HEK293 (cell line): ENCODE measurements around the gene BCAS3.

Experiments
- CTCF ChIA-PET: fragments of 350-600 bp; formaldehyde crosslinking; extraction: SDS; loops from one replicate; lab custom pipeline; 2021; ENCODE audit warnings: antibody characterized with exemption; lab: Yijun Ruan, JAX
- POLR2A ChIA-PET: fragments of 300-600 bp; formaldehyde crosslinking; extraction: SDS; loops from one replicate; lab custom pipeline; 2020; ENCODE audit warnings: antibody characterized with exemption, inconsistent platforms; lab: Yijun Ruan, JAX
- H3K27ac ChIP-seq: fragments of 200-500 bp; sonication (Bioruptor generic); 2 replicates; pipeline ENCODE4 v1.5.1; 2014; ENCODE audit warnings: low read depth, low read length, control low read depth, inconsistent platforms; ENCODE audit errors: extremely low read depth
- H3K36me3 ChIP-seq, 2 experiments: fragments of 200-500 bp in 1 of 2; sonication (Bioruptor generic) in 1 of 2; 1 replicate in 1 of 2; 2 replicates in 1 of 2; pipeline ENCODE4 v1.5.1; 2014 to 2017; ENCODE audit warnings: inconsistent platforms in 2 of 2, low read length in 2 of 2; ENCODE audit not compliant: control insufficient read depth in 2 of 2, insufficient read depth in 1 of 2
- H3K4me1 ChIP-seq: fragments of 200-500 bp; sonication (Bioruptor generic); 2 replicates; pipeline ENCODE4 v1.5.1; 2014; ENCODE audit warnings: mild to moderate bottlenecking, low read length, inconsistent platforms; ENCODE audit not compliant: control insufficient read depth, insufficient read depth
- H3K4me3 ChIP-seq: 2 replicates; pipeline ENCODE4 v1.5.1; 2011; ENCODE audit warnings: low read depth, mild to moderate bottlenecking, control low read depth, low read length, moderate library complexity
- H3K9me3 ChIP-seq: fragments of 200-500 bp; sonication (Bioruptor generic); 2 replicates; pipeline ENCODE4 v1.5.1; 2014; ENCODE audit warnings: low read depth, low read length, inconsistent platforms; ENCODE audit not compliant: control insufficient read depth, insufficient read depth
- GLI2 ChIP-seq: fragments of 450-650 bp; formaldehyde crosslinking; IDR thresholded peaks from 2 replicates; pipeline ENCODE4; 2017; ENCODE audit warnings: missing biosample characterization, missing genetic modification characterization, low read depth, borderline replicate concordance
- GLIS1 ChIP-seq: fragments of 450-650 bp; formaldehyde crosslinking; IDR thresholded peaks from 2 replicates; pipeline ENCODE4 v1.5.1; 2016; ENCODE audit warnings: missing biosample characterization, missing genetic modification characterization
- GLIS2 ChIP-seq: fragments of 450-650 bp; formaldehyde crosslinking; IDR thresholded peaks from 2 replicates; pipeline ENCODE4 v1.5.1; 2016; ENCODE audit warnings: missing biosample characterization, missing genetic modification characterization
- HOXA7 ChIP-seq: sonication (generic); formaldehyde crosslinking; IDR thresholded peaks from 2 replicates; pipeline ENCODE4 v1.8.1; 2022; ENCODE audit warnings: missing genetic modification reagents, borderline replicate concordance
- IKZF3 ChIP-seq: fragments of 450-650 bp; IDR thresholded peaks from 2 replicates; pipeline ENCODE4 v1.5.0; 2018; ENCODE audit warnings: missing biosample characterization, mild to moderate bottlenecking, missing genetic modification characterization, moderate library complexity
- KLF8 ChIP-seq: fragments of 450-650 bp; formaldehyde crosslinking; IDR thresholded peaks from 2 replicates; pipeline ENCODE4 v1.5.1; 2016; ENCODE audit warnings: missing biosample characterization, missing genetic modification characterization
- PRDM1 ChIP-seq: fragments of 450-650 bp; formaldehyde crosslinking; IDR thresholded peaks from 2 replicates; pipeline ENCODE4; 2016; ENCODE audit warnings: missing biosample characterization, missing genetic modification characterization
- PRDM6 ChIP-seq: fragments of 450-650 bp; formaldehyde crosslinking; IDR thresholded peaks from 2 replicates; pipeline ENCODE4 v1.5.1; 2017; ENCODE audit warnings: missing biosample characterization, missing genetic modification characterization
- SCRT1 ChIP-seq: fragments of 450-650 bp; formaldehyde crosslinking; IDR thresholded peaks from 2 replicates; pipeline ENCODE4 v1.5.1; 2016; ENCODE audit warnings: missing biosample characterization, missing genetic modification characterization, borderline replicate concordance
- ZBTB17 ChIP-seq: fragments of 450-650 bp; formaldehyde crosslinking; IDR thresholded peaks from 2 replicates; pipeline ENCODE4 v1.5.1; 2016; ENCODE audit warnings: missing biosample characterization, missing genetic modification characterization
- ZBTB8A ChIP-seq: fragments of 450-650 bp; formaldehyde crosslinking; IDR thresholded peaks from 2 replicates; pipeline ENCODE4 v1.5.1; 2016; ENCODE audit warnings: missing biosample characterization, missing genetic modification characterization
- ZNF10 ChIP-seq: fragments of 450-650 bp; formaldehyde crosslinking; IDR thresholded peaks from 2 replicates; pipeline ENCODE4 v1.5.1; 2017; ENCODE audit warnings: missing biosample characterization, missing genetic modification characterization
- ZNF214 ChIP-seq: fragments of 450-650 bp; formaldehyde crosslinking; IDR thresholded peaks from 2 replicates; pipeline ENCODE4 v1.5.1; 2017; ENCODE audit warnings: missing biosample characterization, mild to moderate bottlenecking, missing genetic modification characterization, borderline replicate concordance
- ZNF221 ChIP-seq: fragments of 450-650 bp; formaldehyde crosslinking; IDR thresholded peaks from 2 replicates; pipeline ENCODE4 v1.5.1; 2017; ENCODE audit warnings: missing biosample characterization, missing genetic modification characterization, borderline replicate concordance
- ZNF311 ChIP-seq: fragments of 450-650 bp; formaldehyde crosslinking; IDR thresholded peaks from 2 replicates; pipeline ENCODE4 v1.5.1; 2017; ENCODE audit warnings: missing biosample characterization, missing genetic modification characterization, borderline replicate concordance
- ZNF362 ChIP-seq: fragments of 450-650 bp; formaldehyde crosslinking; IDR thresholded peaks from 2 replicates; pipeline ENCODE4 v1.5.1; 2016; ENCODE audit warnings: missing biosample characterization, missing genetic modification characterization
- ZNF560 ChIP-seq: fragments of 450-650 bp; formaldehyde crosslinking; IDR thresholded peaks from 2 replicates; pipeline ENCODE4 v1.5.1; 2017; ENCODE audit warnings: missing biosample characterization, missing genetic modification characterization, borderline replicate concordance
- ZNF629 ChIP-seq: fragments of 450-650 bp; formaldehyde crosslinking; IDR thresholded peaks from 2 replicates; pipeline ENCODE4 v1.5.1; 2017; ENCODE audit warnings: missing biosample characterization, missing genetic modification characterization
- ZNF658 ChIP-seq: fragments of 450-650 bp; formaldehyde crosslinking; IDR thresholded peaks from 2 replicates; pipeline ENCODE4; 2016; ENCODE audit warnings: missing biosample characterization, missing genetic modification characterization
- ZNF785 ChIP-seq: fragments of 450-650 bp; formaldehyde crosslinking; IDR thresholded peaks from 2 replicates; pipeline ENCODE4 v1.5.1; 2016; ENCODE audit warnings: missing biosample characterization, missing genetic modification characterization
- ZNF792 ChIP-seq: fragments of 450-650 bp; formaldehyde crosslinking; IDR thresholded peaks from 2 replicates; pipeline ENCODE4 v1.5.1; 2016; ENCODE audit warnings: missing biosample characterization, missing genetic modification characterization
- ZSCAN16 ChIP-seq: fragments of 450-650 bp; formaldehyde crosslinking; IDR thresholded peaks from 2 replicates; pipeline ENCODE4 v1.5.1; 2016; ENCODE audit warnings: missing biosample characterization, missing genetic modification characterization
- ZSCAN18 ChIP-seq: fragments of 450-650 bp; formaldehyde crosslinking; IDR thresholded peaks from 2 replicates; pipeline ENCODE4 v1.5.1; 2016; ENCODE audit warnings: missing biosample characterization, missing genetic modification characterization
- TF ChIP-seq, protein P1 (sequence below): fragments of 450-650 bp; formaldehyde crosslinking; IDR thresholded peaks from 2 replicates; pipeline ENCODE4 v1.5.1; 2016; ENCODE audit warnings: missing biosample characterization, missing genetic modification characterization
- TF ChIP-seq, protein P2 (sequence below): fragments of 450-650 bp; formaldehyde crosslinking; IDR thresholded peaks from 2 replicates; pipeline ENCODE4 v1.5.1; 2016; ENCODE audit warnings: missing biosample characterization, missing genetic modification characterization

BCAS3 gene

GRCh38 chr17:61122326-61122913, 444.8 kb downstream of the BCAS3 start:
- Histone ChIP-seq H3K9me3 (no peaks in the 10 kb centered on the region), H3K36me3 (no peaks in the 10 kb centered on the region; a peak in 1 of 3 replicates), H3K27ac (no peak overlapping the region), H3K4me1 (no peaks in the 10 kb centered on the region), H3K4me3 (no peak overlapping the region)
- CTCF ChIA-PET, result no interaction called here
- TF ChIP-seq GLI2 (tag by site-specific recombination) (no peak), ZNF785 (tag by site-specific recombination) (no peak), ZBTB8A (tag by site-specific recombination) (no peak), IKZF3 (tag by site-specific recombination) (no peak), PRDM6 (tag by site-specific recombination) (no peak), HOXA7 (CRISPR knock-in tag) (no peak), ZNF792 (tag by site-specific recombination) (no peak), ZSCAN18 (tag by site-specific recombination) (no peak), ZNF560 (tag by site-specific recombination) (no peak), ZSCAN16 (tag by site-specific recombination) (no peak), ZNF214 (tag by site-specific recombination) (no peak), PRDM1 (no peak), ZNF221 (no peak), ZNF311 (tag by site-specific recombination) (no peak), GLIS1 (no peak), GLIS2 (tag by site-specific recombination) (no peak), KLF8 (tag by site-specific recombination) (no peak), ZNF629 (tag by site-specific recombination) (no peak)
- TF ChIP-seq, protein P1, sequence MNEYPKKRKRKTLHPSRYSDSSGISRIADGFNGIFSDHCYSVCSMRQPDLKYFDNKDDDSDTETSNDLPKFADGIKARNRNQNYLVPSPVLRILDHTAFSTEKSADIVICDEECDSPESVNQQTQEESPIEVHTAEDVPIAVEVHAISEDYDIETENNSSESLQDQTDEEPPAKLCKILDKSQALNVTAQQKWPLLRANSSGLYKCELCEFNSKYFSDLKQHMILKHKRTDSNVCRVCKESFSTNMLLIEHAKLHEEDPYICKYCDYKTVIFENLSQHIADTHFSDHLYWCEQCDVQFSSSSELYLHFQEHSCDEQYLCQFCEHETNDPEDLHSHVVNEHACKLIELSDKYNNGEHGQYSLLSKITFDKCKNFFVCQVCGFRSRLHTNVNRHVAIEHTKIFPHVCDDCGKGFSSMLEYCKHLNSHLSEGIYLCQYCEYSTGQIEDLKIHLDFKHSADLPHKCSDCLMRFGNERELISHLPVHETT, result no peak
- TF ChIP-seq, protein P2, sequence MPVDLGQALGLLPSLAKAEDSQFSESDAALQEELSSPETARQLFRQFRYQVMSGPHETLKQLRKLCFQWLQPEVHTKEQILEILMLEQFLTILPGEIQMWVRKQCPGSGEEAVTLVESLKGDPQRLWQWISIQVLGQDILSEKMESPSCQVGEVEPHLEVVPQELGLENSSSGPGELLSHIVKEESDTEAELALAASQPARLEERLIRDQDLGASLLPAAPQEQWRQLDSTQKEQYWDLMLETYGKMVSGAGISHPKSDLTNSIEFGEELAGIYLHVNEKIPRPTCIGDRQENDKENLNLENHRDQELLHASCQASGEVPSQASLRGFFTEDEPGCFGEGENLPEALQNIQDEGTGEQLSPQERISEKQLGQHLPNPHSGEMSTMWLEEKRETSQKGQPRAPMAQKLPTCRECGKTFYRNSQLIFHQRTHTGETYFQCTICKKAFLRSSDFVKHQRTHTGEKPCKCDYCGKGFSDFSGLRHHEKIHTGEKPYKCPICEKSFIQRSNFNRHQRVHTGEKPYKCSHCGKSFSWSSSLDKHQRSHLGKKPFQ (tag by site-specific recombination), result no peak
- POLR2A ChIA-PET, result no interaction called here

- POLR2A ChIA-PET, result no interaction called here
Measured at GRCh38 chr17:61124562-61124961, 446.9 kb downstream of the BCAS3 start.

More at GRCh38 chr17:61124562-61124961, 446.9 kb downstream of the BCAS3 start:
- Histone ChIP-seq H3K4me1 (no peaks in the 10 kb centered on the region), H3K4me3 (no peak overlapping the region), H3K9me3 (no peaks in the 10 kb centered on the region)
- no peak for TF ChIP-seq ZNF658 (tag by site-specific recombination)
- TF ChIP-seq ZNF362 (tag by site-specific recombination), result no peak
- no peak for TF ChIP-seq ZNF10 (tag by site-specific recombination)
- TF ChIP-seq ZBTB17 (tag by site-specific recombination), result no peak
- TF ChIP-seq SCRT1, result no peak
- no peak for TF ChIP-seq ZNF214 (tag by site-specific recombination)
- TF ChIP-seq, protein P1, result no peak
- TF ChIP-seq, all 188 proteins: peak for 0
- H3K36me3 ChIP-seq, result no peaks in the 10 kb centered on the region; a peak in 1 of 3 replicates
- H3K27ac ChIP-seq, result no peak overlapping the region
- CTCF ChIA-PET, result interaction anchor here (0.6 to 0.9 kb wide), 2 partner anchors 236 to 712 kb away, joined by 3 read pairs; no protein-coding TSS in a partner anchor
